WERI-Rb-1 (cell line): ENCODE results near the gene FOSL1.
"Not testable (repeated sequence)": the region's sequence is repeated elsewhere in the genome, so short reads cannot be mapped to it uniquely, and the experiment has no call there.

Source experiments
- DNase-seq: peaks from one replicate; pipeline ENCODE4 v3.0.0-alpha.2; 2020
- H3K27ac ChIP-seq: fragments of 250-450 bp; sonication (Bioruptor Pico); 2 replicates; pipeline ENCODE4 v1.5.1; 2020; ENCODE audit warnings: mild to moderate bottlenecking, moderate library complexity
- H3K27me3 ChIP-seq: fragments of 250-450 bp; sonication (Bioruptor Pico); 2 replicates; pipeline ENCODE4 v1.5.1; 2021; ENCODE audit warnings: mild to moderate bottlenecking, low read depth, moderate library complexity; ENCODE audit not compliant: insufficient read depth, severe bottlenecking
- H3K36me3 ChIP-seq: fragments of 250-450 bp; sonication (Bioruptor Pico); 2 replicates; pipeline ENCODE4 v1.5.1; 2020; ENCODE audit warnings: mild to moderate bottlenecking, moderate library complexity
- H3K4me3 ChIP-seq: 2 replicates; pipeline ENCODE4 v1.5.1; 2011; ENCODE audit warnings: low read depth, mild to moderate bottlenecking, control low read depth, low read length
- H3K9me3 ChIP-seq: fragments of 250-450 bp; sonication (Bioruptor Pico); 2 replicates; pipeline ENCODE4 v1.5.1; 2021; ENCODE audit warnings: mild to moderate bottlenecking, moderate library complexity; ENCODE audit not compliant: severe bottlenecking
- TF ChIP-seq, protein P1 (sequence below): IDR thresholded peaks from 2 replicates; pipeline ENCODE4 v1.5.1; 2011; ENCODE audit warnings: low read depth, mild to moderate bottlenecking, control low read depth, inconsistent platforms, low read length

Gene FOSL1

DNA sequence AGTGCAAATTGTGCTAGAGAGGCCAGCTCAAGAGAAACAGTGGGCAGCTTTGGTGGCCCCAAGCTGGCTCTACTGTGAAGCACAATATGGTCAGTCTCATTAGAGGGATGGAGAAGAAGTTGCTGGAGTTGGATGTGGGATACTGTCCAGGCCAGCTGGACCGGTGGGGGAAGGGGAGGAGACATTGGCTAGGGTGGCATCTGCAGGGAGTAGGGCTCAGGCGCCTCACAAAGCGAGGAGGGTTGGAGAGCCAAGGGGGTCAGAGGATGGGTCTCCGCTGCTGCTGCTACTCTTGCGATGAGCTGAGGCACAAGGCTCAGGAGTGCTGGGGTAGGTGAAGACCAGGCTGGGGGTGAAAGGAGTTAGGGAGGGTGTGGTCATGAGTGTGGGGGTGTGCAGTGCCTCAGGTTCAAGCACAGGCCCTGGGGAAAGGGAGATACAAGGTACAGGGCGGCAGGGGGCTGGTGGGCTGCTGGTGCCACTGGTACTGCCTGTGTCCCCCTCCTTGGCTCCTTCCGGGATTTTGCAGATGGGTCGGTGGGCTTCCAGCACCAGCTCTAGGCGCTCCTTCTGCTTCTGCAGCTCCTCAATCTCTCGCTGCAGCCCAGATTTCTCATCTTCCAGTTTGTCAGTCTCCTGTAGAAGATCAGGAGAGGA, 7.4 kb downstream of the FOSL1 start:
- Histone ChIP-seq H3K27me3 (no peaks in the 10 kb centered on the region), H3K4me3 (no peak overlapping the region), H3K27ac (no peak overlapping the region), H3K9me3 (no peaks in the 10 kb centered on the region), H3K36me3 (no peaks in the 10 kb centered on the region)
- TF ChIP-seq, protein P1, sequence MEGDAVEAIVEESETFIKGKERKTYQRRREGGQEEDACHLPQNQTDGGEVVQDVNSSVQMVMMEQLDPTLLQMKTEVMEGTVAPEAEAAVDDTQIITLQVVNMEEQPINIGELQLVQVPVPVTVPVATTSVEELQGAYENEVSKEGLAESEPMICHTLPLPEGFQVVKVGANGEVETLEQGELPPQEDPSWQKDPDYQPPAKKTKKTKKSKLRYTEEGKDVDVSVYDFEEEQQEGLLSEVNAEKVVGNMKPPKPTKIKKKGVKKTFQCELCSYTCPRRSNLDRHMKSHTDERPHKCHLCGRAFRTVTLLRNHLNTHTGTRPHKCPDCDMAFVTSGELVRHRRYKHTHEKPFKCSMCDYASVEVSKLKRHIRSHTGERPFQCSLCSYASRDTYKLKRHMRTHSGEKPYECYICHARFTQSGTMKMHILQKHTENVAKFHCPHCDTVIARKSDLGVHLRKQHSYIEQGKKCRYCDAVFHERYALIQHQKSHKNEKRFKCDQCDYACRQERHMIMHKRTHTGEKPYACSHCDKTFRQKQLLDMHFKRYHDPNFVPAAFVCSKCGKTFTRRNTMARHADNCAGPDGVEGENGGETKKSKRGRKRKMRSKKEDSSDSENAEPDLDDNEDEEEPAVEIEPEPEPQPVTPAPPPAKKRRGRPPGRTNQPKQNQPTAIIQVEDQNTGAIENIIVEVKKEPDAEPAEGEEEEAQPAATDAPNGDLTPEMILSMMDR = no peak
- DNase-seq = no peak

DNA sequence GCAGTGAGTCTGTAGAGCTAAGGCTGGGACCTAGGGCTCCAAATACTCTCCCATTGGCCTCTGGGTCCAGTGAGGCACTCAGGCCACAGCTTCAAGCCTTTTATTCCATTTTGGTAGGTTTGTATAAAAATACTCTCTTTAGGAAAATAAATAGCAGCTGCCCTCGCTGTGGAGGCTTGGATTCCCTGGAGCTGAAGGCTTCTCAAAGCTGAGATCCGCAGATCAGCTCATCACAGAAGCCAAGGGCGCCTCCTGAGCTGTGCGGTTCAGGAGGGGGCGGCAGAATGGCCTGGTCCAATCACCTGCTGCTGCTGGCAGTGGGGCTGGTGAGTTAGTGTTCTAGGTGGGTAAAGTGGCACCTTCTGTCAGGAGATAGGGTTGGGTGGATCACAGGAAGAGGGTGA, 8.0 kb downstream of the FOSL1 start:
- not testable (repeated sequence) for H3K9me3 ChIP-seq, DNase-seq, H3K27me3 ChIP-seq, H3K36me3 ChIP-seq
- Histone ChIP-seq H3K27ac (peak overlapping the region; percentile 86; the same call in 1 of the 2 replicates), H3K4me3 (peak overlapping the region; percentile 87)

DNA sequence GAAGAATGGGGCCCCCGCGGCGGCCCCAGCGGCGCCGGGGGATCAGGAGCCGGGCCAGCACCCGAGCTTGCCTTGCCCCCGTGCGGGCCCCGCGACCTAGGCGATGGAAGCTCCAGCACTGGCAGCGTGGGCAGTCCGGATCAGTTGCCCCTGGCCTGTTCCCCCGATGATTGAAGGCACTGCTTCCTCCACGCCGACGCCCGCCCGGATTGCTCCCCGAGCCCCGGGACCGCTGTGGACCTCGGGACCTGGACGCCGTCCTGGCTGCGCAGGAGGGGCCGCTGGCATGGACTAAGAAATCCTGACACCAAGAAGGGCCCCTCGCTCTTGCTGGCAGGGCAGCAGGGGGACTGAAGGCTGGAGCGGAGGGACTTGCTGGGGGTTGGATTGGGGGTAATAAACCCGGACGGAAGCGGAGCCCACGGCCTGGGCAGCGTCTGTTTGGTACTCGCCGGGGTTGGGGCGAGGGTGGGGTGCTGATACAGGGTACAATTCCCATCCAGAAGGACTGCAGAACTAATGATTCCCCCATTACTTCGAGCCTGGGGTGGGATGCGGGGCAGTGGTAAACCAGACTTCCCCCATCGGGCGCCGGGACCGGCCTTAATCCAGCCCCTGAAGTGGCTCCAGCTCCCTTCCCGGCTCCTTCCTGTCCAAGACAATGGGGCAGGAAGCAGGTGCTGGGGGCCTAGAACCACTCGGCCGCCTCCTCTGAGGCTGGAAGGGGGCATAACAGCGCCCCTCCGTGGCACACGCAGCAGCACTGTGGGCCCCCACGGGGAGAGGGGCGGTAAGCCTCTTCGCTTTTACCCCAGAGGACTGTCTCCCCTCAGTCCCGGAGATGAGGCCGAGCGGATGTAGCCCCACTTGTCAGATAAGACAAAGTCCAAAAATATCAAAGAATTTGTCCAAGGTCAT, 8.7 kb downstream of the FOSL1 start:
- DNase-seq = peak; percentile 58

DNA sequence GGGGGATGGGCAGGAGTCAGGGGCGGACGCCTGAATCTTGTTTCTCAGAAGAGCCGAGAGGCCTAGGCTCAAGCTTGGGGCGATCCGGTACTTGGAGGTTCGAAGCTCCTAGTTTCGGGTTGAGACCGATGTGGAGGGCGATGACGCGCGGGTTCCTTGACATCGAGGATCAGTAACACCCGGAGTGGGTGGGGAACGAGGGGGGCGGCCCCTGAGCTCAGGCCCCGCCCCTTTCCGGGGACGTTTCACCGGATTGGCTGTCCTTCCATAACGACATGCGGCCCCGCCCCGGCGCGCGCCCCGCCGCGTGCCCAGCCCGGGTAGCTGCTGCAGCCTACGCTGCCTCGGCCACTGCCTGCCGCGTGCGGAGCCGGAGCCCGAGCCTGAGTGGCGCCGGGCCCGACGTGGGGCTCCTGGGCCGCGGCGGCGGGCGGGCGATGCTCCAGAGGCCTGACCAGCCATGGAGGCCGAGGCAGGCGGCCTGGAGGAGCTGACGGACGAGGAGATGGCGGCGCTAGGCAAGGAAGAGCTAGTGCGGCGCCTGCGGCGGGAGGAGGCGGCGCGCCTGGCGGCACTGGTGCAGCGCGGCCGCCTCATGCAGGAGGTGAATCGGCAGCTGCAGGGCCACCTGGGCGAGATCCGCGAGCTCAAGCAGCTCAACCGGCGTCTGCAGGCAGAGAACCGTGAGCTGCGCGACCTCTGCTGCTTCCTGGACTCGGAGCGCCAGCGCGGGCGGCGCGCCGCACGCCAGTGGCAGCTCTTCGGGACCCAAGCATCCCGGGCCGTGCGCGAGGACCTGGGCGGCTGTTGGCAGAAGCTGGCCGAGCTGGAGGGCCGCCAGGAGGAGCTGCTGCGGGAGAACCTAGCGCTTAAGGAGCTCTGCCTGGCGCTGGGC, 9.6 kb downstream of the FOSL1 start, which contains the start of gene CCDC85B:
TSS of gene CCDC85B (plus strand) at position 350 of the 895 bp plus-strand sequence. CDS start at position 461, 111 bp downstream.
- Histone ChIP-seq H3K4me3 (peak within 1 kb of the TSS; percentile 87), H3K27ac (peak within 1 kb of the TSS; percentile 86), H3K9me3 (no peaks in the 10 kb centered on the region), H3K27me3 (no peaks in the 10 kb centered on the region), H3K36me3 (peaks cover 16% of the 10 kb centered on the region)
- TF ChIP-seq, protein P1 = peak; percentile 30; the same call in 1 of the 2 replicates
- DNase-seq = peak; percentile 97

More for the DNA sequence above, 8.7 kb downstream of the FOSL1 start:
- Histone ChIP-seq H3K4me3 (peak overlapping the region; percentile 87), H3K27me3 (no peaks in the 10 kb centered on the region), H3K36me3 (peaks cover 7% of the 10 kb centered on the region), H3K9me3 (no peaks in the 10 kb centered on the region), H3K27ac (peak overlapping the region; percentile 86)
- TF ChIP-seq, protein P1 = peak; percentile 65

DNA sequence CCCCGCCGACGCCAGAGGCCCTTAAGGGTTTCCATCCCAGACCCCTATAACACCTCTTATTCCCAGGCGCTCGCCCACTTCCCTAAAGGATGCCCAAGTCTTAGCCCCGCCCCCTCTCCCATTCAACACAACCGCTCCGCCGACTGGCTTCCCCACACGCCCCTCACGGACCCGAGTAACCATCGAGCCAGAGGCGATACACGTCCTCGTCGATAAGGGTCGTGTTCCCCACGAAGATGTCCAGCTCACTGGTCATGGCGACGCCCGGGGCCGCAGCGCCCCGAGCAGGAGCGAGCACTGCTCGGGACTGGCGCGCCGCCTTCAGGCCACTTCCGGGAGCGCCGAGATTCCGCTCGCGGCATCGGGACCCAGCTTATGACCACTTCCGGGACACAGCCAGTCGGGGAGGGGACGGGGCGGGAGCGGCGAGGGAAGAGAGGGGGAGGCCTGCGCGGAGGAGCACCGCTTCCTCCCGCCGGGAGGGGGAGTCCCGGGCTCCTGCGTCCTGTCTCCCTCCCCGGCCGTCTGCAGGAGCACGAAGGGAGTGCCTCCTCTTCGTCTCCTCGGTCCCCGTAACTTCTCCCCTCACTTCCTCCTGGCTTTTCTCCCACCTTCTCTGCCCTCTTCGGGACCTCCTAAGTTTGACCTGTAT, 11.9 kb downstream of the FOSL1 start, which contains the start of gene FIBP:
TSS of gene FIBP (minus strand) at position 309 of the 652 bp plus-strand sequence. CDS start at position 256, 53 bp downstream.
- Histone ChIP-seq H3K27me3 (no peaks in the 10 kb centered on the region), H3K27ac (peak within 1 kb of the TSS; percentile 86), H3K4me3 (peak within 1 kb of the TSS; percentile 86), H3K36me3 (peaks cover 39% of the 10 kb centered on the region), H3K9me3 (no peaks in the 10 kb centered on the region)
- DNase-seq = peak; percentile 98
- TF ChIP-seq, protein P1 = peak; percentile 83
